ENCODE results near the gene PALLD.

The PALLD gene

DNA sequence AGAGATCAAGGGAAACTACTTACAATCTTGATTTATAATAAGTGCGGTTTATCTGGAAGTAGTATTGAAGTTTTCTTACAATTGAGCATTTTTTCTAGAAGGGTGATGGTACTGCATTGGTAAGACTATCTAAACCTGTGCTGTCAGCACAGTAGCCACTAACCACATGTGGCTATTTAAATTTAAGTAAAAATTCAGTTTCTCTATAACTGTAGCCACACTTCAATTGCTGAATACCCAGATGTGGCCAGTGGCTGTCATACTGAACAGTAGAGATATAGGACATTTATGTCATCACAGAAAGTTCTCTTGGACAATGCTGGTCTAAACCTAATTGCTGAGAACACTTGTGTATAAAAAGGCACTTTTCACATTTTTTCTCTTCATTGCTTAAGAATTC lies 290.5 kb downstream of the PALLD start:
- TF ChIP-seq MYC (IDR thresholded peaks at IDR 0.05; ENCODE audit: low read depth, low read length) (no peak), POLR2A (IDR thresholded peaks at IDR 0.05; ENCODE audit: extremely low read depth, insufficient read length) (no peak)
- TF ChIP-seq, protein P1, sequence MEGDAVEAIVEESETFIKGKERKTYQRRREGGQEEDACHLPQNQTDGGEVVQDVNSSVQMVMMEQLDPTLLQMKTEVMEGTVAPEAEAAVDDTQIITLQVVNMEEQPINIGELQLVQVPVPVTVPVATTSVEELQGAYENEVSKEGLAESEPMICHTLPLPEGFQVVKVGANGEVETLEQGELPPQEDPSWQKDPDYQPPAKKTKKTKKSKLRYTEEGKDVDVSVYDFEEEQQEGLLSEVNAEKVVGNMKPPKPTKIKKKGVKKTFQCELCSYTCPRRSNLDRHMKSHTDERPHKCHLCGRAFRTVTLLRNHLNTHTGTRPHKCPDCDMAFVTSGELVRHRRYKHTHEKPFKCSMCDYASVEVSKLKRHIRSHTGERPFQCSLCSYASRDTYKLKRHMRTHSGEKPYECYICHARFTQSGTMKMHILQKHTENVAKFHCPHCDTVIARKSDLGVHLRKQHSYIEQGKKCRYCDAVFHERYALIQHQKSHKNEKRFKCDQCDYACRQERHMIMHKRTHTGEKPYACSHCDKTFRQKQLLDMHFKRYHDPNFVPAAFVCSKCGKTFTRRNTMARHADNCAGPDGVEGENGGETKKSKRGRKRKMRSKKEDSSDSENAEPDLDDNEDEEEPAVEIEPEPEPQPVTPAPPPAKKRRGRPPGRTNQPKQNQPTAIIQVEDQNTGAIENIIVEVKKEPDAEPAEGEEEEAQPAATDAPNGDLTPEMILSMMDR (IDR thresholded peaks at IDR 0.05; ENCODE audit: low read depth, low read length), result no peak
- TF ChIP-seq, protein P2, sequence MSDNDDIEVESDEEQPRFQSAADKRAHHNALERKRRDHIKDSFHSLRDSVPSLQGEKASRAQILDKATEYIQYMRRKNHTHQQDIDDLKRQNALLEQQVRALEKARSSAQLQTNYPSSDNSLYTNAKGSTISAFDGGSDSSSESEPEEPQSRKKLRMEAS (IDR thresholded peaks at IDR 0.05; ENCODE audit: low read depth, low read length), result no peak
- DNase-seq (ENCODE audit: low read depth), result no peak
- no peak overlapping the region for H3K4me3 ChIP-seq (ENCODE audit: low read depth, low read length)

DNA sequence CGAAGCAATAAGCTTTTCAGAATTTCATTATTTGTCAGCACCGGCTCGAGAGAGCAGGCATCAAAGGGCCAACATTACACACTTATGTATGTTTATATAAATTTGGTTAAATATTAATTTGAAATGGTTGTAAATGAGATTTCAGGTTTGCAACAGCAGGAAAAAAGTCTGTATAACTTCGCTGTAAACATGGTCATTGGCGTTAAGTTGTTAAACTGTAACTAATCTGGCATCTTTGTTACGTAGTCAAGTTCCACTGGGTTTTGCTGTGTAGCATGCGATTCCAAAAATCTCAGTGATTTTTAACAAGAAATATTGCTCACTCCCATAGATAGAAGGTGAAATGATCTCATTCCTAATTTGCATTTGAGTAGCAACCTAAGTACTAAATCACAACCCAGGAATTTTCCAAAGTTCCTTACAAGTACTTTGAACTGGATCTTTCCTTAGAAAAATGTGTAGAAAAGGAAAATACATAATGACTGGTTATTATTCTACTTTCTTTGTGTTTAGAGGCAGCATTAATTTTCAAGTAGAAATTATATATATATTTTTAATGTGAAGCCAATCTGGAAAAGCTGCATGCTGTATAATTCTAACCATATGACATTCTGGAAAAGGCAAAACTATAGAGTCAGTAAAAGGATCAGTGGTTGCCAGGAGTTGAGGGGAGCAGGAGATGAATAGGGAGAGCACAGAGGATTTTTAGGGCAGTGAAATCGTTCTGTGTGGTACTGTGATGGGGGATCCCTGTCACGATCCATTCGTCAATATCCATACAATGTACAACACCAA lies 291.1 kb downstream of the PALLD start:
- DNase-seq (ENCODE audit: low read depth), result no peak
- TF ChIP-seq, protein P1 (IDR thresholded peaks at IDR 0.05; ENCODE audit: low read depth, low read length), result no peak
- TF ChIP-seq POLR2A (IDR thresholded peaks at IDR 0.05; ENCODE audit: extremely low read depth, insufficient read length), result no peak
- TF ChIP-seq, protein P2 (IDR thresholded peaks at IDR 0.05; ENCODE audit: low read depth, low read length), result no peak
- TF ChIP-seq MYC (IDR thresholded peaks at IDR 0.05; ENCODE audit: low read depth, low read length), result no peak
- no peak overlapping the region for H3K4me3 ChIP-seq (ENCODE audit: low read depth, low read length)

DNA sequence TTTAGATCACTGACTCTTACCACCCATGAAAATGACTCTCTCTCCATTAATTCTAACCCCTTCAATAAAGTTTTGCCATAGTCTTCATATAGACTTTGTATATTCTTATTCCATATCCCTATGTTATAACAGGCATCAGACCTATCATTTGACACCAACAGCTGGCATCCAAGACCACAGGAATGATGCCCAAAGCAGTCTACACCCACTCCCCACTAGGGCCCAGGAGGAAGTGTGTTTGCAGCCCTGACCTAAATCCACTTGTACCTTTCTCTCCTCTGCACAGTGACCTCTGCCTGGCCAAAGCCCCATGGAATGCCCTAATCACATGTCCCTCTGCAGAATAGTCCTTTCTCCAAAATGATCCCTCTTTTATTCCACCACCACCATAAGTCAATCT lies 294.0 kb downstream of the PALLD start:
- TF ChIP-seq MYC (IDR thresholded peaks at IDR 0.05; ENCODE audit: low read depth, low read length) (no peak), POLR2A (IDR thresholded peaks at IDR 0.05; ENCODE audit: extremely low read depth, insufficient read length) (no peak)
- TF ChIP-seq, protein P1 (IDR thresholded peaks at IDR 0.05; ENCODE audit: low read depth, low read length), result no peak
- TF ChIP-seq, protein P2 (IDR thresholded peaks at IDR 0.05; ENCODE audit: low read depth, low read length), result no peak
- no peak for DNase-seq (ENCODE audit: low read depth)

DNA sequence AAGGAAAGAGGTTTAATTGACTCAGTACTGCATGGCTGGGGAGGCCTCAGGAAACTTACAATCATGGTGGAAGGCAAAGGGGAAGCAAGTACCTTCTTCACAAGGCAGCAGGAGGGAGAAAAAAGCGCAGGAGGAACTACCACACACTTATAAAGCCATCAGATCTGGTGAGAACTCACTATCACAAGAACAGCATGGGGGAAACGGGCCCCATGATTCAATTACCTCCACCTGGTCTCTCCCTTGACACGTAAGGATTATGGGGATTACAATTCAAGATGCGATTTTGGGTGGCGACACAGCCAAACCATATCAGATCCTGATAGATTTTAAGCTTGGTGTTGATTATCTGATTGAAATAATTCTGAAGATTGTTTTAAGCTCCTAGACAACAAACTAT lies 294.5 kb downstream of the PALLD start:
- no peak for DNase-seq (ENCODE audit: low read depth)
- TF ChIP-seq, protein P1 (IDR thresholded peaks at IDR 0.05; ENCODE audit: low read depth, low read length), result no peak
- TF ChIP-seq, protein P2 (IDR thresholded peaks at IDR 0.05; ENCODE audit: low read depth, low read length), result no peak
- TF ChIP-seq MYC (IDR thresholded peaks at IDR 0.05; ENCODE audit: low read depth, low read length) (no peak), POLR2A (IDR thresholded peaks at IDR 0.05; ENCODE audit: extremely low read depth, insufficient read length) (no peak)
- no peak overlapping the region for H3K4me3 ChIP-seq (ENCODE audit: low read depth, low read length)

More for the DNA sequence above, 294.0 kb downstream of the PALLD start:
- no peak overlapping the region for H3K4me3 ChIP-seq (ENCODE audit: low read depth, low read length)

DNA sequence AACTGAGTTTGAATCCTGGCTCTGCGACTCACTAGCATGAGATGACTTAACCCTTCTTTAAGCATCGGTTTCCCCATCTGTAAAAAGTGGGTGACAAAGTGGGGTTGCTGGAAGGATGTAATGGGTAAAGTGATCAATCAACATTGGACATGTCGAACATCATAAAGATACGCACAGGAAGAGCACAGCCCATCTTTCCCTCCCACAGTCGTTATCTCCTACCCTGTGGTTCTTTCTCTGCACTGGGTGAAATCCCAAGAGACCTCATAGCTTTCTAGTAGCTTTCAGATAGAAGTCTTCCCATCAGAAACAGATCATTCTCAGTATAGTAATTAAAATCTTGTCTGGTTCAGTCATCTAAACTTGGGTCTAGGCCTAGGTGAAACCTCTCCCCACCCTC lies 296.7 kb downstream of the PALLD start:
- H3K4me3 ChIP-seq (ENCODE audit: low read depth, low read length), result no peak overlapping the region
- TF ChIP-seq, protein P1 (IDR thresholded peaks at IDR 0.05; ENCODE audit: low read depth, low read length), result no peak
- no peak for TF ChIP-seq MYC (IDR thresholded peaks at IDR 0.05; ENCODE audit: low read depth, low read length)
- TF ChIP-seq, protein P2 (IDR thresholded peaks at IDR 0.05; ENCODE audit: low read depth, low read length), result no peak
- no peak for TF ChIP-seq POLR2A (IDR thresholded peaks at IDR 0.05; ENCODE audit: extremely low read depth, insufficient read length)
- DNase-seq (ENCODE audit: low read depth), result no peak
